ENCODE data around the gene MAST4.

MAST4 gene

GRCh38 chr5:66606713-66607112, 10.5 kb downstream of the MAST4 start:
- DNase-seq = no peak

GRCh38 chr5:66608501-66608900, 12.3 kb downstream of the MAST4 start:
- DNase-seq = no peak

- no peak for DNase-seq
Measured at GRCh38 chr5:66609615-66610014, 13.4 kb downstream of the MAST4 start.

GRCh38 chr5:66612226-66612625, 16.0 kb downstream of the MAST4 start:
- DNase-seq = no peak

- DNase-seq = no peak
Measured at GRCh38 chr5:66615136-66615535, 18.9 kb downstream of the MAST4 start.

GRCh38 chr5:66615894-66616293, 19.7 kb downstream of the MAST4 start:
- no peak for DNase-seq

- no peak for DNase-seq
Measured at GRCh38 chr5:66616520-66617225, 20.5 kb downstream of the MAST4 start.

GRCh38 chr5:66617226-66617861, 21.2 kb downstream of the MAST4 start:
- DNase-seq = no peak

GRCh38 chr5:66617991-66618768, 22.0 kb downstream of the MAST4 start:
- no peak for DNase-seq

- no peak for DNase-seq
Measured at GRCh38 chr5:66620711-66621110, 24.5 kb downstream of the MAST4 start.

- no peak for DNase-seq
Measured at GRCh38 chr5:66621146-66621545, 25.0 kb downstream of the MAST4 start.

- no peak for DNase-seq
Measured at GRCh38 chr5:66621736-66622135, 25.5 kb downstream of the MAST4 start.

- DNase-seq = no peak
Measured at GRCh38 chr5:66628561-66628960, 32.4 kb downstream of the MAST4 start.

- DNase-seq = no peak
Measured at GRCh38 chr5:66629446-66629845, 33.3 kb downstream of the MAST4 start.

GRCh38 chr5:66633754-66634153, 37.6 kb downstream of the MAST4 start:
- no peak for DNase-seq

- no peak for DNase-seq
Measured at GRCh38 chr5:66634601-66635000, 38.4 kb downstream of the MAST4 start.

GRCh38 chr5:66637994-66638393, 41.8 kb downstream of the MAST4 start:
- no peak for DNase-seq

GRCh38 chr5:66639037-66639436, 42.8 kb downstream of the MAST4 start:
- DNase-seq = no peak

- no peak for DNase-seq
Measured at GRCh38 chr5:66642538-66642937, 46.3 kb downstream of the MAST4 start.

GRCh38 chr5:66643387-66643786, 47.2 kb downstream of the MAST4 start:
- DNase-seq = no peak

GRCh38 chr5:66644111-66644510, 47.9 kb downstream of the MAST4 start:
- no peak for DNase-seq

- no peak for DNase-seq
Measured at GRCh38 chr5:66645039-66645438, 48.8 kb downstream of the MAST4 start.

GRCh38 chr5:66646570-66646969, 50.4 kb downstream of the MAST4 start:
- no peak for DNase-seq

All from NCI-H446 treated with DMSO at 0.1 percent for 48 hours (cell line).